ENCODE results near the gene GNLY.

The GNLY gene

DNA sequence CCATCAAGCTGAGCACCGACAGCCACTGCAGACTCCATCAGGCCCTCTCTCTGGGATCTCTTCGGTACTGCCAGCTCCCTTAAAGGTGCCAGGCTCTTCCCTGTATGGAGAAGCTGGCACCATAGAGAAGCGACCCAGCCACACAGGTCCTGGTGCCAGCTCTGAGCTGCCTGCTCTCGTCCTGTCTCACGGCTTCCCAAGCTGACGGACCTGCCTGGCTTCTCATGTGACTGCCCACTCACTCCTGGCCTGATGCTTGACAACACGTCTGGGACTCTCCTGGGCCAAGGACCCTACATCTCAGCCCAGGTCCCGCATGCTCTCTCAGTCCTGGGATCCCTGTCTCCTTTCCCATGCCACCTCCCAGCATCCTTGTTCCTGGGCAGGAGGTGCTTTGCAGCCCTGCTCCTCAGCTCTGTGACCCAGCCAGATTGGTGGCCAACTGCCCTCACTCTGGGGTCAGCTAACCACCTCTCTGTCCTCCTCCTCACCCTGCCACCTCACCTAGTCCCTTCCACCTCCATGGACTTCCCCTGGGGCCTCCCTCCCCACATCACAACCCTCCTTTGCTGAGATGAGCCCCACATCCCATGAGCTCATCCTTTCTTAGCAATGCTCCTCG, 47.2 kb downstream of the GNLY start:
- no peak for DNase-seq (ENCODE audit: low read depth in 2 of 3, low spot score in 1 of 3)

DNA sequence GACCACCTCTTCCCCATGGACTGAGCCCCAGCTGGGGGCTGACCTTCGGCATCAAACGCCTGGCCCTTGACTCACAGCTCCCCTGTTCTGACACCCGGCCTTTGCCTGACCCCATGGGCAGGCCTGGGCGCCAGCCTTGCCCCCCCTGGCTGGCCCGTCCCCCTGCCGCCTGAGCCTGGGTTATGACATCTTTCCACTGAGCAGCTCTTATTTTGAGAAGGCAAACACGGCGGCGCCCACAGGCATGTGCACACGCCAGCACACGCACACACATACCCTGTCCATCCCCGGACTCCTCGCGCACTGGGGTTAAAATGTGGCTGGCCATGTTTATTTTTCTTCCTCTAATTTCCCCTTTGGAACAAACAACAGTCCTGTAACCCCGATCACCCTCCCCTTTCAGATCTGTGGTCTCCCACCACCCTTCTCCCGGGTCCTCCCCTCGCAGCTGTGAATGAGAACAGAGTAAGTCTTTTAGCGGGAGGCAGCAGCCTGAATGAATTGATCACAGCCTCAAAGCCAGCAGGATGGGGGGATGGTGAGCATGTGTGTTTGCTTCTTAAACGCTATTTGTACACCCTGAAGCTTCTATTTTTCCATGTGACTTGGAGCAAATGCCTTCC, 47.8 kb downstream of the GNLY start:
- DNase-seq (ENCODE audit: low read depth in 2 of 3, low spot score in 1 of 3), result no peak

DNA sequence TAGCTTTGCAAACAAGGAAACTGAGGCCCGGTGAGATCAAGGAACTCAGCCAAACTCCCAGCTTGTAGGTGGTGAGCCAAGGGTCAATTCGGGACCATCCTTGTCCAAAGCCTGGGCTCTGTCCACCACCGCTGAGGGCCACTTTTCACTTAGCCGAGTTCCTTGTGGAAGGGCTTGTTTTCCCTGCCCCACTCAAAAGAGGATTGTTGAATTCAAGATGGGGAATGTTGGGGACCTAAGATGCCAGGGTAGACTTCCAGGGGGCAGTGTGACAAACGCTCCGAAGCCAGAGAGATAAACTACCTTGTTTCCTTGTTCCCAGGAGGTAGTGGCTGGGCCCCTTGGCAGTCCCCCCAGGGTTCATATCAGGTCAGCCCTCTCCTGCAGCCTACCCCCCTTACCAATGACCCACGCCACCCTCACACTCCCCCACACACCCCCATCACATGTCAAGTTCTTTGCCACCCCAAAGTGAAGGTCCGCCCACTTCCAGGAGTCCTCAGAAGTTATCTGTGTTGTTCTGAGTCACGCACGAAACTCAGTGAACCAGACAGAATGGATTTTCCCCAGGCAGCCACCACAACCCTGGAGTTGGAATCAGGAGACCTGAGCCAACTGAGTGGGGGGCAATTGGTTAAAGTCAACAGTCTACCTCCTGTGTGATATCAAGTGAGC, 49.3 kb downstream of the GNLY start:
- DNase-seq (ENCODE audit: low read depth in 2 of 3, low spot score in 1 of 3), result no peak

DNA sequence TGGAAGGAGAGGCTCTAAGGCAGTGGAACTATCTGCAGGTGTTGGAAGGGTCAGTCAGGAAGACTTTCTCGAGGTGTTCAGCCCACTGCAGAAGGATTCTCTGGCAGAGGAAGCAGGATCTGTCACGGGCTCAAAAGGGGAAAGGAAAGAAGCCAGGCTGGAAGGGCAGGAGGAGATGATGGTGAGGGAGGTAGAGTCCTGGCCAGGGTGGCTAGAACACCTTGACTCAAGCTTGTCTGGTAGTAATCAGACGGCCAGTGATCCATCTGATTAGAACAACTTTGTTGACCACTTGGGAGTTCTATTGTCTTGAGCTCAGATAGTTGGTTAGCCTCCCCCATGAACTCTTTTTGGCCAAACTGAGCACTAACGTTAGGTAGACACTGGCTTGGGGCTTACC, 49.9 kb downstream of the GNLY start:
- no peak for DNase-seq (ENCODE audit: low read depth in 2 of 3, low spot score in 1 of 3)

DNA sequence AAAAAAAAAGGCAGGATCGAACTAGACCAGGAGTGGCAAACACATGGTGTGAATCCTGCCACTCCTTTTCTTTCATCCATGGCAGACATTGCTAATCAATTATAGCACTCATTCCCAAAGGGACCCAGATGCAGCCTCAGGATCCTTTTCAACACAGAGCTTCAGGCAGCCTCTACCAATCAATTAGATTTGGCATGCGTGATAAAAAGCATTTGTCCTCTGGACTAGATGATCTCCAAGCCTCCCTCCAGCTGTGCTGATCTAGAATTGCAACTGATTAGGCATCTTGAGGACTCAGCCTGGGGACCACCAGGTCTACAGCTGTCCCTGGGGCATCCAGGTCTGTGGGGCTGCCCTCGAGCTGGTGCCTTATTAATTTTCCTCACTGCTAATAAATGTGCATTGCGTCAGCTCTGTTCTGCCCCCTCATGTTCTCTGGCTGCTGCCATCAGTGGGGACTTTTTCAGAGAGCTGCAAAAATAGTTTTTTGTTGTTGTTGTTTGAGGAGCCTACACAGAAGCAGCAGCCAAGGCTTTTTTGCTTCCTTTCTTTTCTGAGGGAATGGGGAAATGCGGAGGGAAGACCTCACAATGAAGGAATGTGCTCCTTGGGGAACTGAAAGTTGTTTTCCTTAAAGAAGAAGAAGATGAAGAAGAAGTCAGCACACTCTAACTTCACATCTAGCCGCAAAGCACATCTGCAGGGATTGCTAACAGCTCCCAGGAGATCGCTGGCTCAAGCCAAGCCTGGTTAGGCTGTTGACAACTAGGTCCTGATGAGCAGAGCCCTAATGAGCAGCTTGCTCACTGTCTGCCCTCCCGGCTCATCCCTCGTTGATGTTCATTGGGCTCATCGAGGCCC, 50.8 kb downstream of the GNLY start:
- DNase-seq (ENCODE audit: low read depth in 2 of 3, low spot score in 1 of 3), result no peak

DNA sequence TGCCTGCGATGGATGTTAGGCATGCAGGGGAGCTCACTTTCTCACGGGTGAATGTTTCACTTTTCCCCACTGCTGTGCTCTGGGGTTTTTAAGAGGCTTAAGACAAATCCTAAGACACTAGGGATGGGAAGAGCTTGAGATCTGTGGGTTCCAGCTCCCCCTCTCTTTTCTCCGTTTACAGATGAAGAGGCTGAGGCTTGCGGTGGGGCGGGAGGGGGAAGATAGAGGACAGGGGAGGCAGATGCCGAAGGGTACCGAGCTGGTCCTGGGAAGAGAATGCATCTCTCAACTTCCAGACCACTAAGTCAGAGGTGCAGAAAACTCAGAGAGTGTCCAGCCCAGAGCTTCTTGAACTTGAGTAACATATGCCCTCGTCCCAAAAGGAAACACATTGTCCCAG, 51.5 kb downstream of the GNLY start:
- DNase-seq (ENCODE audit: low read depth in 2 of 3, low spot score in 1 of 3), result no peak

DNA sequence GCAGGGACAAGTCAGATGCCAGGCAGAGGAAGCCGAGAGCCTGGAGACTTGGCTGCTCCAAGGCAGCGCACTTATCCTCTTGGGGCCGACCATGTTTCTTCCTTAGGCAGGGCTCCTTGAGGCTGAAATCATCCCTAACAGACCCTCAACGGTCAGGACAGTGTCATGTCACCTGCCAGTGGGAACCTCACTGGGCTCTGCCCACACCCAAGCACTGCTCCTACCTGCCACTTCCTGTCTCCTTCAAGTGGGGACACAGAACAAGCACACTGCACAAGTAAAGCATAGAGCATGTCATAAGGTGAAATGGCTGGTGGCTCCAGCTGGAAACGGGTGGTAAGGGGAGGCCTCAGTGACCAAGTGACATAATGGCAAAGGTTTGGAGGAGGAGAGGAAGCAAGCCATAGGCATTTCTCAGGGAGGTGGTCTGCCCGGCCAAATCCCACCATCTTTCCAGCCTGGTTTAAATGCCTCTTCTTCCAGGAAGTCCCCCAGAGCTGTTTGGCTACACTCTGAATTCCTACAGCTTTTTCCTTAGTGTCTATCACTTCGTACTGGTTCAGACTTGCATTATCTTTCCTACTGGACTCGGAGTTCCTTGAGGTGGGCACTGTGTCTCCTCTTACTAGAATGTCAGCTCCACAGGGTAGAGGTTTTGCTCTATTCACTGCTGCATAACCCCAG, 52.3 kb downstream of the GNLY start:
- DNase-seq (ENCODE audit: low read depth in 2 of 3, low spot score in 1 of 3), result no peak

DNA sequence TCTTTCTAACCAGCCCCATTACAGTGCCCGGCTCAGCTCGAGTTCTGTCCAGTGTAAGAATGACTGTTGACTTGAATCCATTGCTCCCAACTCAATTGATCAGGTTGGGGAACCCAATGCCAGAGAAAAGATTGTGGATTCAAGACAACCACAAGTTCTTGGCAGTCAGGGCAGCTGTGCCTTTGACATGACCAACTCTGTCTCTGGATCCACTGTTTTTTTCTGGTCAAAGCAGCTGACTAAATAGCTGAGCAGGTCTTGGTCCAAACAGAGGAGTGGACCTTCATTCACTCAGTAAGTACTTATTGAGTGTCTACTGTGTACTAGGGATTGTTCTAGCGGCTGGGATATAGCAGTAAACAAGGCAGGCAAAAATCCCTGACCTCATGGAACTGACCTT, 53.3 kb downstream of the GNLY start:
- DNase-seq (ENCODE audit: low read depth in 2 of 3, low spot score in 1 of 3), result no peak

DNA sequence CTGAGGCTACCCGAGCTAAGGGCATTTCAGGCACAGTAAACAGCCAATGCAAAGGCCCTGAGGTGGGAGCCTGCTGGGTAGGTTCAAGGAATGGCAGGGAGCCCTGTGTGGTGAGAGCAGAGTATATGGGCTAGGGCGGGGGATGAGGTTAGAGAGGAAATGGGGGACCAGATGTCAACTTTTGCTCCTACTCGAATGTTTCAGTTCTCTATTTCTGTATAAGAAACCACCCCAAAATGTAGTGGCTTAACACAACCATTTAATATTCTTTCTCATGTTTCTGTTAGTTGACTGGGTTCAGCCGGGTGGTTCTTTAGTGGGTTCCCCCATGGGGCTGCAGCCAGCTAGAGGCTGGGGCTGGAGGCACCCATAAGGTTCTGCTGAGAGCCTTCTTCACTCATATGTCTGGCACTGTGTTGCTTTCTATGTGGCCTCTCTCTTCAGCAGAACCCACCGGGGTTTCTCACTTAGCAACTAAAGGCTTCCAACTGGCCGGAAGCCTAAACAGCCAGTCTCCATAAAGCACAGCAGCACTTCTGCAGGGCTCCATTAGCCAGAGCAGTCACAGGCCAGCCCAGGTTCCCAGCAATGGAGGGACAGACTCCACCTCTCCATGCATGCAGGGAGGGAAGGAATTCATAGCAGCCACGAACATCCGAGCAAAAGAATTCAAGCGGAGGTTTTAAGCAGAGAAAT, 54.0 kb downstream of the GNLY start:
- DNase-seq (ENCODE audit: low read depth in 2 of 3, low spot score in 1 of 3), result no peak
